Erythroblast (primary cell): ENCODE data around the gene SEMA4G.
"Not testable (repeated sequence)": the region's sequence is repeated elsewhere in the genome, so short reads cannot be mapped to it uniquely, and the experiment has no call there.

ENCODE experiments used
- GATA1 ChIP-seq: IDR thresholded peaks from 2 replicates; pipeline ENCODE4 v1.6.1; 2011; ENCODE audit warnings: low read depth, mild to moderate bottlenecking, control low read depth, low read length, moderate library complexity
- POLR2A ChIP-seq: IDR thresholded peaks from 2 replicates; pipeline ENCODE4 v1.6.1; 2011; ENCODE audit warnings: mild to moderate bottlenecking, low read length

- TF ChIP-seq POLR2A, GATA1: not testable (repeated sequence)
These were observed 6.1 kb downstream of the SEMA4G start for GRCh38 chr10:100975397-100975796.
